ENCODE data around the gene PRLHR. TPM values are rescaled to one million over a fixed set of nuclear protein-coding genes. Genes with fewer than 3 reads are reported as not detected.

The PRLHR gene
- total RNA-seq, 4 donors from 2014 or later: 0.90 to 2.4 (median 2.1) TPM

- H3K4me3 ChIP-seq: no peak overlapping the region
- peaks cover 0 to 8% of the 10 kb centered on the region in 2 donors for H3K27me3 ChIP-seq
- H3K27ac ChIP-seq: no peak overlapping the region
- intact Hi-C loops (cut with DNase I; ENCODE audit: low total_unique reads): no loop called here
- peak in 1 of 2 donors; percentile 44 for DNase-seq
- TF ChIP-seq CTCF (IDR thresholded peaks at IDR 0.05) (no peak), POLR2A (IDR thresholded peaks at IDR 0.05) (no peak)
- peaks cover 0 to 7% of the 10 kb centered on the region in 2 donors for H3K4me1 ChIP-seq
- H3K9me3 ChIP-seq: no peaks in the 10 kb centered on the region
- H3K36me3 ChIP-seq: no peaks in the 10 kb centered on the region
These were observed 5.1 kb downstream of the PRLHR start for GRCh38 chr10:118590334-118590733.

GRCh38 chr10:118587881-118588651 is 7.4 kb downstream of the PRLHR start:
- intact Hi-C loops (cut with DNase I; ENCODE audit: low total_unique reads): no loop called here
- no peak overlapping the region for H3K4me3 ChIP-seq
- no peaks in the 10 kb centered on the region for H3K36me3 ChIP-seq
- H3K4me1 ChIP-seq: no peaks in the 10 kb centered on the region
- no peak for TF ChIP-seq POLR2A (IDR thresholded peaks at IDR 0.05)
- TF ChIP-seq CTCF (IDR thresholded peaks at IDR 0.05): no peak
- H3K9me3 ChIP-seq: no peaks in the 10 kb centered on the region
- no peak overlapping the region for H3K27ac ChIP-seq
- H3K27me3 ChIP-seq: no peaks in the 10 kb centered on the region
- DNase-seq: no peak

- H3K27ac ChIP-seq: no peak overlapping the region
- intact Hi-C loops (cut with DNase I; ENCODE audit: low total_unique reads): no loop called here
- H3K4me3 ChIP-seq: no peak overlapping the region
- H3K36me3 ChIP-seq: no peaks in the 10 kb centered on the region
- H3K9me3 ChIP-seq: no peaks in the 10 kb centered on the region
- TF ChIP-seq POLR2A (IDR thresholded peaks at IDR 0.05) (no peak), CTCF (IDR thresholded peaks at IDR 0.05) (no peak)
- no peaks in the 10 kb centered on the region for H3K27me3 ChIP-seq
- no peak for DNase-seq
- no peaks in the 10 kb centered on the region for H3K4me1 ChIP-seq
These were observed 8.5 kb downstream of the PRLHR start for GRCh38 chr10:118586911-118587310.

- H3K27me3 ChIP-seq: no peaks in the 10 kb centered on the region
- H3K4me1 ChIP-seq: no peaks in the 10 kb centered on the region
- no peak overlapping the region for H3K27ac ChIP-seq
- H3K36me3 ChIP-seq: no peaks in the 10 kb centered on the region
- no peak overlapping the region for H3K4me3 ChIP-seq
- no peak for DNase-seq
- intact Hi-C loops (cut with DNase I; ENCODE audit: low total_unique reads): no loop called here
- no peak for TF ChIP-seq CTCF (IDR thresholded peaks at IDR 0.05)
- no peak for TF ChIP-seq POLR2A (IDR thresholded peaks at IDR 0.05)
- H3K9me3 ChIP-seq: no peaks in the 10 kb centered on the region
These were observed 9.7 kb downstream of the PRLHR start for GRCh38 chr10:118585794-118586193.

GRCh38 chr10:118585234-118585633 is 10.2 kb downstream of the PRLHR start:
- H3K27me3 ChIP-seq: no peaks in the 10 kb centered on the region
- intact Hi-C loops (cut with DNase I; ENCODE audit: low total_unique reads): no loop called here
- H3K4me3 ChIP-seq: no peak overlapping the region
- H3K36me3 ChIP-seq: no peaks in the 10 kb centered on the region
- H3K4me1 ChIP-seq: no peaks in the 10 kb centered on the region
- DNase-seq: no peak
- no peak for TF ChIP-seq CTCF (IDR thresholded peaks at IDR 0.05)
- no peak for TF ChIP-seq POLR2A (IDR thresholded peaks at IDR 0.05)
- H3K9me3 ChIP-seq: no peaks in the 10 kb centered on the region
- no peak overlapping the region for H3K27ac ChIP-seq

Measured in uterus (tissue), 4 donors.